Heart left ventricle (tissue), 13 donors: ENCODE measurements around the gene MEAK7.

Experiments
- CTCF ChIP-seq, 12 donors: fragments of 200-600 bp; sonication (generic) in 4 of 12; IDR thresholded peaks; one replicate each; pipeline versions ENCODE4 v1.5.0 to v1.8.0; 2018 to 2022; ENCODE audit warnings: antibody characterized with exemption in 12 of 12, mild to moderate bottlenecking in 5 of 12
- POLR2A ChIP-seq, 2 donors: fragments of 450-650 bp; IDR thresholded peaks; one replicate each; pipeline ENCODE4 v1.6.1; 2017; ENCODE audit warnings: antibody characterized with exemption in 2 of 2, mild to moderate bottlenecking in 2 of 2, moderate library complexity in 2 of 2
- donor health status: ischemic (EF 13 %, LVEDD 7.1; RV severe dilation, severe dysfunction).
- donor health status: DM: no; HTN: yes; CAD: no.
- donor health status: DM: no; HTN: no; CAD: no.
- donor health status: ischemic (EF 25% LVEDD 6.9; RV normal size, moderate dysfunction).
- donor health status: ischemic (EF 25% LVEDD 5.7; RV mildly dilated, moderate dysfunction).
- donor health status: ischemic (EF 35%, LVEDD 5.7; RV mildly dilated, moderate dysfunction).
- donor health status: nonischemic (EF 11% LVEDD 7.7; RV severe dilation, severe dysfunction).
- donor health status: DM: yes; HTN: yes; CAD: no.
- donor health status: PGD.
- donor health status: ischemic (EF 29% LVEDD 5.4; RV normal size, mild dysfunction).
- donor health status: nonischemic (EF 23%, LVEDD 6.1; RV moderate dilation, normal function).

- TF ChIP-seq CTCF (IDR thresholded peaks at IDR 0.05) (no peak), POLR2A (IDR thresholded peaks at IDR 0.05) (no peak)
These were observed 4.8 kb upstream of the MEAK7 start for GRCh38 chr16:84509032-84509950.
